Naive thymus-derived CD8-positive, alpha-beta T cell (primary cell): ENCODE data around the gene TRABD2B. TPM values are rescaled to one million over a fixed set of nuclear protein-coding genes. Genes with fewer than 3 reads are reported as not detected.

Source experiments
- ATAC-seq, 2 donors: fragments of 150-1000 bp; cut with Tn5 transposase in 1 of 2; sonication (Bioruptor Pico), chemical (Tn5 transposase) in 1 of 2; 1 replicate in 1 of 2; 2 replicates in 1 of 2; pipeline ENCODE4 v1.10.0; 2021; ENCODE audit warnings: mild to moderate bottlenecking in 2 of 2, moderate library complexity in 2 of 2
- POLR2A ChIA-PET: fragments of 350-600 bp; sonication (Branson Sonifier 250); formaldehyde crosslinking; loops from one replicate; lab custom pipeline; 2021; ENCODE audit warnings: antibody characterized with exemption; lab: Charles Lee
- DNase-seq, 10 donors: peaks; one replicate each; pipeline versions ENCODE4 v3.0.0 to v3.0.0-alpha.2; 2020 to 2022
- H3K27ac Mint-ChIP-seq, 10 donors: one replicate each; pipeline ENCODE4 v1.8.0; 2020 to 2022; ENCODE audit warnings: mild to moderate bottlenecking in 10 of 10, mixed read lengths in 10 of 10, moderate library complexity in 4 of 10, inconsistent platforms in 1 of 10
- H3K27me3 Mint-ChIP-seq, 5 donors: one replicate each; pipeline ENCODE4 v1.8.0; 2021 to 2022; ENCODE audit warnings: mixed read lengths in 5 of 5
- H3K36me3 Mint-ChIP-seq, 3 donors: one replicate each; pipeline ENCODE4 v1.8.0; 2020 to 2022; ENCODE audit warnings: mixed read lengths in 3 of 3, mild to moderate bottlenecking in 2 of 3, inconsistent platforms in 1 of 3
- H3K4me1 Mint-ChIP-seq, 4 donors: one replicate each; pipeline ENCODE4 v1.8.0; 2021 to 2022; ENCODE audit warnings: mixed read lengths in 4 of 4
- H3K4me3 Mint-ChIP-seq, 10 donors: one replicate each; pipeline ENCODE4 v1.8.0; 2020 to 2022; ENCODE audit warnings: mild to moderate bottlenecking in 10 of 10, mixed read lengths in 10 of 10, moderate library complexity in 6 of 10, inconsistent platforms in 1 of 10
- H3K9me3 Mint-ChIP-seq, 9 donors: one replicate each; pipeline ENCODE4 v1.8.0; 2020 to 2022; ENCODE audit warnings: mixed read lengths in 9 of 9, mild to moderate bottlenecking in 3 of 9, inconsistent platforms in 1 of 9, moderate library complexity in 1 of 9
- polyA plus RNA-seq, 3 donors: library from polyadenylated mRNA; unstranded; fragments of 300-500 nt; fragmentation: Illumina TruSeq; gene quantifications; one replicate each; pipeline ENCODE4 v1.2.3, GENCODE V29; 2021
- total RNA-seq, 8 experiments: library from RNA in 2 of 8; stranded (reverse) in 2 of 8; gene quantifications; one replicate each; pipeline ENCODE4 v1.2.3 and lab custom pipeline; 2021 to 2026

Gene TRABD2B
- total and polyA plus RNA-seq, 5 experiments from 2014 or later, result not detected

- Mint-ChIP-seq H3K4me3 (no peak overlapping the region), H3K36me3 (no peaks in the 10 kb centered on the region), H3K27ac (no peak overlapping the region), H3K9me3 (no peaks in the 10 kb centered on the region), H3K4me1 (no peaks in the 10 kb centered on the region), H3K27me3 (peaks cover 0 to 10% (median 1%) of the 10 kb centered on the region in 5 donors)
- ATAC-seq (no peak), DNase-seq (no peak)
- POLR2A ChIA-PET, result no interaction called here
These were observed 180.7 kb downstream of the TRABD2B start for GRCh38 chr1:47816325-47817071.

GRCh38 chr1:47814612-47815395 lies 182.4 kb downstream of the TRABD2B start:
- no peaks in the 10 kb centered on the region for H3K36me3 Mint-ChIP-seq
- ATAC-seq (no peak), DNase-seq (no peak)
- no peak overlapping the region for H3K27ac Mint-ChIP-seq
- POLR2A ChIA-PET, result no interaction called here
- no peaks in the 10 kb centered on the region for H3K4me1 Mint-ChIP-seq
- no peaks in the 10 kb centered on the region for H3K9me3 Mint-ChIP-seq
- no peak overlapping the region for H3K4me3 Mint-ChIP-seq
- H3K27me3 Mint-ChIP-seq, result peaks cover 2 to 10% (median 3%) of the 10 kb centered on the region in 5 donors

- H3K36me3 Mint-ChIP-seq, result no peaks in the 10 kb centered on the region
- no peak overlapping the region for H3K27ac Mint-ChIP-seq
- no peak for DNase-seq
- H3K4me3 Mint-ChIP-seq, result no peak overlapping the region
- no peaks in the 10 kb centered on the region for H3K4me1 Mint-ChIP-seq
- POLR2A ChIA-PET, result no interaction called here
- no peaks in the 10 kb centered on the region for H3K9me3 Mint-ChIP-seq
- ATAC-seq, result no peak
- H3K27me3 Mint-ChIP-seq, result peaks cover 3 to 10% (median 3%) of the 10 kb centered on the region in 5 donors
These were observed 183.2 kb downstream of the TRABD2B start for GRCh38 chr1:47813970-47814369.

GRCh38 chr1:47812904-47813514 lies 184.2 kb downstream of the TRABD2B start:
- Mint-ChIP-seq H3K27ac (no peak overlapping the region), H3K27me3 (peaks cover 3 to 10% (median 3%) of the 10 kb centered on the region in 5 donors), H3K9me3 (no peaks in the 10 kb centered on the region), H3K4me1 (no peaks in the 10 kb centered on the region), H3K36me3 (no peaks in the 10 kb centered on the region), H3K4me3 (no peak overlapping the region)
- POLR2A ChIA-PET, result no interaction called here
- no peak for ATAC-seq
- no peak for DNase-seq

GRCh38 chr1:47810964-47811682 lies 186.1 kb downstream of the TRABD2B start:
- POLR2A ChIA-PET, result no interaction called here
- Mint-ChIP-seq H3K27me3 (peaks cover 3 to 10% (median 3%) of the 10 kb centered on the region in 5 donors), H3K4me1 (no peaks in the 10 kb centered on the region), H3K27ac (no peak overlapping the region), H3K9me3 (no peaks in the 10 kb centered on the region), H3K36me3 (no peaks in the 10 kb centered on the region), H3K4me3 (no peak overlapping the region)
- no peak for ATAC-seq
- no peak for DNase-seq

- Mint-ChIP-seq H3K36me3 (no peaks in the 10 kb centered on the region), H3K9me3 (no peaks in the 10 kb centered on the region), H3K27me3 (peaks cover 3 to 10% (median 3%) of the 10 kb centered on the region in 5 donors), H3K4me3 (no peak overlapping the region), H3K27ac (no peak overlapping the region), H3K4me1 (no peaks in the 10 kb centered on the region)
- ATAC-seq (no peak), DNase-seq (no peak)
- POLR2A ChIA-PET, result no interaction called here
These were observed 187.7 kb downstream of the TRABD2B start for GRCh38 chr1:47809301-47810084.

- no peak overlapping the region for H3K4me3 Mint-ChIP-seq
- POLR2A ChIA-PET, result no interaction called here
- no peaks in the 10 kb centered on the region for H3K9me3 Mint-ChIP-seq
These were observed 188.6 kb downstream of the TRABD2B start for GRCh38 chr1:47808612-47809011.

GRCh38 chr1:47805921-47806361 lies 191.2 kb downstream of the TRABD2B start:
- DNase-seq (no peak), ATAC-seq (no peak)
- H3K27ac Mint-ChIP-seq, result peak overlapping the region in 1 of 10 donors; percentile 42
- H3K36me3 Mint-ChIP-seq, result no peaks in the 10 kb centered on the region
- no peaks in the 10 kb centered on the region for H3K9me3 Mint-ChIP-seq
- peaks cover 0 to 4% (median 2%) of the 10 kb centered on the region in 5 donors for H3K27me3 Mint-ChIP-seq
- POLR2A ChIA-PET, result no interaction called here
- no peak overlapping the region for H3K4me3 Mint-ChIP-seq
- H3K4me1 Mint-ChIP-seq, result no peaks in the 10 kb centered on the region

More at GRCh38 chr1:47808612-47809011, 188.6 kb downstream of the TRABD2B start:
- no peaks in the 10 kb centered on the region for H3K36me3 Mint-ChIP-seq
- no peak overlapping the region for H3K27ac Mint-ChIP-seq
- H3K4me1 Mint-ChIP-seq, result no peaks in the 10 kb centered on the region
- H3K27me3 Mint-ChIP-seq, result peaks cover 1 to 4% (median 3%) of the 10 kb centered on the region in 5 donors
- ATAC-seq (no peak), DNase-seq (no peak)

GRCh38 chr1:47805018-47805417 lies 192.2 kb downstream of the TRABD2B start:
- POLR2A ChIA-PET, result no interaction called here
- ATAC-seq (no peak), DNase-seq (no peak)
- no peaks in the 10 kb centered on the region for H3K9me3 Mint-ChIP-seq
- no peaks in the 10 kb centered on the region for H3K36me3 Mint-ChIP-seq
- peaks cover 0 to 3% (median 0%) of the 10 kb centered on the region in 5 donors for H3K27me3 Mint-ChIP-seq
- no peaks in the 10 kb centered on the region for H3K4me1 Mint-ChIP-seq
- no peak overlapping the region for H3K4me3 Mint-ChIP-seq
- peak overlapping the region in 1 of 10 donors; percentile 15 for H3K27ac Mint-ChIP-seq

- Mint-ChIP-seq H3K36me3 (no peaks in the 10 kb centered on the region), H3K27me3 (no peaks in the 10 kb centered on the region), H3K4me3 (no peak overlapping the region), H3K27ac (no peak overlapping the region), H3K9me3 (no peaks in the 10 kb centered on the region), H3K4me1 (no peaks in the 10 kb centered on the region)
- DNase-seq (no peak), ATAC-seq (no peak)
- POLR2A ChIA-PET, result no interaction called here
These were observed 193.2 kb downstream of the TRABD2B start for GRCh38 chr1:47803815-47804501.

- no peaks in the 10 kb centered on the region for H3K36me3 Mint-ChIP-seq
- no peaks in the 10 kb centered on the region for H3K4me1 Mint-ChIP-seq
- POLR2A ChIA-PET, result no interaction called here
- no peak overlapping the region for H3K27ac Mint-ChIP-seq
- no peaks in the 10 kb centered on the region for H3K27me3 Mint-ChIP-seq
- ATAC-seq (no peak), DNase-seq (no peak)
- no peak overlapping the region for H3K4me3 Mint-ChIP-seq
- no peaks in the 10 kb centered on the region for H3K9me3 Mint-ChIP-seq
These were observed 199.6 kb downstream of the TRABD2B start for GRCh38 chr1:47797575-47797974.
